Measurements from ENCODE around the gene CCDC68.

DNA sequence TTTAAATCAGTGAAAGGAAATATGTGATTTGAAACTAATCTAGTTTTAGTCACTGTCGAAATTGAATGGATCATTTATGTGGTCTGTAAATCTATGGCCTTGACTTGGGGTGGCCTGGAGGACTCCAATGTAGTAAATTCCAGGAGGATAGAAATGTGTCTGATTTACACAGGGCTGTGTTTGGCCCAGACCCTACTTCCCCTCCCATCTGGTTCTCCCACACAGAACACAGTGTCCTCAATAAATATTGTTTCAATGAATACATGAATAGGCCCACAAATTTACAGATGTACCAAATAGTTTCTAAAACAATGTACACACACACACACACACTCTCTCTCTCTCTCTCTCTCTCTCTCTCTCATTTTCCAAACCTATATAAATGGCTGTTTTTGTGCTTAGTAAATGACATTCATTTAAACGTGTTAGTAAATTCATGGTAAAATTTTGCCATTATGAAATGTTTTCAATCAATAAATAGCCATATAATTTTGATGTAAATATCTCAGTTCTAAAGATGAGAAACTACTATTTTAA is 1.9 kb downstream of the CCDC68 start:
- TF ChIP-seq, protein P1, sequence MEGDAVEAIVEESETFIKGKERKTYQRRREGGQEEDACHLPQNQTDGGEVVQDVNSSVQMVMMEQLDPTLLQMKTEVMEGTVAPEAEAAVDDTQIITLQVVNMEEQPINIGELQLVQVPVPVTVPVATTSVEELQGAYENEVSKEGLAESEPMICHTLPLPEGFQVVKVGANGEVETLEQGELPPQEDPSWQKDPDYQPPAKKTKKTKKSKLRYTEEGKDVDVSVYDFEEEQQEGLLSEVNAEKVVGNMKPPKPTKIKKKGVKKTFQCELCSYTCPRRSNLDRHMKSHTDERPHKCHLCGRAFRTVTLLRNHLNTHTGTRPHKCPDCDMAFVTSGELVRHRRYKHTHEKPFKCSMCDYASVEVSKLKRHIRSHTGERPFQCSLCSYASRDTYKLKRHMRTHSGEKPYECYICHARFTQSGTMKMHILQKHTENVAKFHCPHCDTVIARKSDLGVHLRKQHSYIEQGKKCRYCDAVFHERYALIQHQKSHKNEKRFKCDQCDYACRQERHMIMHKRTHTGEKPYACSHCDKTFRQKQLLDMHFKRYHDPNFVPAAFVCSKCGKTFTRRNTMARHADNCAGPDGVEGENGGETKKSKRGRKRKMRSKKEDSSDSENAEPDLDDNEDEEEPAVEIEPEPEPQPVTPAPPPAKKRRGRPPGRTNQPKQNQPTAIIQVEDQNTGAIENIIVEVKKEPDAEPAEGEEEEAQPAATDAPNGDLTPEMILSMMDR (conservative IDR thresholded peaks at IDR 0.05 in 1 of 2, IDR thresholded peaks at IDR 0.05 in 1 of 2; ENCODE audit: low read depth in 1 of 2, low read length in 2 of 2) = no peak
- no peak for TF ChIP-seq EZH2 (IDR thresholded peaks at IDR 0.05; ENCODE audit: low read length, missing control alignments)
